ENCODE results near the gene CCDC82. TPM values are rescaled to one million over a fixed set of nuclear protein-coding genes. Genes with fewer than 3 reads are reported as not detected.

Gene CCDC82
- total and polyA plus RNA-seq, 4 donors: 29.3 to 39.0 (median 38.1) TPM

DNA sequence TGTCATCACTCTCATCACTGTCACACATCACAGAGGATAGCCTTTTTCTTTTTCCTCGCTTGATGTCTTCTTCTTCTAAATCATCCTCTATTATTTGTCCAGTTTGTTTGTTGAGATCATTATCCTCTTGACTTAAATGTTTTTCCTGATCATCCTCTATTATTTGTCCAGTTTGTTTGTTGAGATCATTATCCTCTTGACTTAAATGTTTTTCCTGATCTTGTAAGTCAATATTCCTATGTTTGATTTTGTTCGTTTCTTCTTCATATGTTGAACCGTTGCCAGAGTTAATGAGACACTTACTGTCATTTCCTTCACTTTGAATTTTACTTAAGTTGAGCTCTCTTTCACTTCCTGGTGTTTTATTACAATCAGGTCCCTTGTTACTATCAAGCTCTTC lies 5.6 kb downstream of the CCDC82 start:
- ATAC-seq (ENCODE audit: low FRiP score) (no peak), DNase-seq (no peak)
- no peaks in the 10 kb centered on the region for H3K4me1 ChIP-seq (ENCODE audit: control insufficient read depth in 1 of 2, insufficient read depth in 2 of 2, low read length in 2 of 2)
- no peaks in the 10 kb centered on the region for H3K27me3 ChIP-seq (ENCODE audit: control insufficient read depth in 1 of 2, insufficient read depth in 2 of 2, low read length in 1 of 2)
- no peaks in the 10 kb centered on the region for H3K36me3 ChIP-seq (ENCODE audit: control insufficient read depth in 1 of 2, insufficient read depth in 2 of 2, low read length in 1 of 2)
- intact Hi-C loops (cut with DNase I): loop anchor here in 1 of 2 donors (10.0 kb wide), 1 partner anchor 539 kb away; no protein-coding TSS in a partner anchor
- H3K9me3 ChIP-seq (ENCODE audit: control insufficient read depth, low read length): no peaks in the 10 kb centered on the region
- 69 to 82% methylated on average over 3 of the region's 3 CpGs for WGBS, 2 donors
- H3K27ac ChIP-seq (ENCODE audit: low read depth in 1 of 2, low read length in 2 of 2): no peak overlapping the region
- H3K4me3 ChIP-seq (ENCODE audit: low read length in 2 of 2): no peak overlapping the region

DNA sequence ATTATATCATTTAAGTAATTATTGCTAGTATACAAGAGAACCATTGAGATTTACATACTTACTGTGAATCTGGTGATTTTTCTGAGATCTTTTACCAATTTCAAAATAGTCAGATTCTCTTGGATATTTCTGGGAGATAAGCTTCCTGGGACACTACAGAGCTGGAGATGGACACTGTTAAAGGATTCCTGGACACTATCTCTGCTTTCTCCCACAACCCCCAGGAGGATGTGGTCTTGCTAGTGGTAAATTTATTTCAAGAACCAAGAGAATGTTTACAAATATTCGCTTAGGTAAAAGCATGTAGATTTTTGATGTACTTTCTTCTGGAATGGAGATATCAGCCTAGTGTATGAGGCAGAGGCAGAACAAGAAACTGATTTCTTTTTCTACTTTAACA lies 12.9 kb downstream of the CCDC82 start:
- H3K9me3 ChIP-seq (ENCODE audit: control insufficient read depth, low read length): no peaks in the 10 kb centered on the region
- H3K36me3 ChIP-seq (ENCODE audit: control insufficient read depth in 1 of 2, insufficient read depth in 2 of 2, low read length in 1 of 2): no peaks in the 10 kb centered on the region
- no peak overlapping the region for H3K27ac ChIP-seq (ENCODE audit: low read depth in 1 of 2, low read length in 2 of 2)
- H3K4me3 ChIP-seq (ENCODE audit: low read length in 2 of 2): no peak overlapping the region
- whole genome bisulfite sequencing, 2 donors: 85 to 88% methylated on average over 1 of the region's 1 CpG
- no peak for DNase-seq
- intact Hi-C loops (cut with DNase I): no loop called here
- H3K27me3 ChIP-seq (ENCODE audit: control insufficient read depth in 1 of 2, insufficient read depth in 2 of 2, low read length in 1 of 2): no peaks in the 10 kb centered on the region
- no peak for ATAC-seq (ENCODE audit: low FRiP score)
- H3K4me1 ChIP-seq (ENCODE audit: control insufficient read depth in 1 of 2, insufficient read depth in 2 of 2, low read length in 2 of 2): no peaks in the 10 kb centered on the region

DNA sequence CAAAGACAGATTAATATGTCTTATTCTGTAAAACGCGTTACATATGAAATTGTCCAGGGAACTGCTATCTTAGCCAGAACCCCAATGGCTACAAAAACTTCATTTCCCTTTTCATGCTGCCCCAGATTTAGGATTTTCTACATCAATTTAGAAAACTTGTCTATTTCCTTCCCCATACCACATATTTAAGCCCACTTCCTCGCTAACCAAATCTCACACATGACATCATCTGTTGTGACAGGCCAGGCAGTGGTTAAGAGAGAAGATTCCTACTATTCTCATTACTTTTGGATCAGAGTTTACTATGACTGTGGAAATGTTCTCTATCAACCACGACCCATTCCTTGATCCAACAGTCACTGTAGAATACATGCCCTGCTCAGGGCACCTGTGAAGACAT lies 15.9 kb downstream of the CCDC82 start:
- 95 to 96% methylated on average over 4 of the region's 4 CpGs for WGBS, 2 donors
- DNase-seq: no peak
- Histone ChIP-seq H3K36me3 (ENCODE audit: control insufficient read depth in 1 of 2, insufficient read depth in 2 of 2, low read length in 1 of 2) (no peaks in the 10 kb centered on the region), H3K9me3 (ENCODE audit: control insufficient read depth, low read length) (no peaks in the 10 kb centered on the region), H3K27me3 (ENCODE audit: control insufficient read depth in 1 of 2, insufficient read depth in 2 of 2, low read length in 1 of 2) (no peaks in the 10 kb centered on the region), H3K4me3 (ENCODE audit: low read length in 2 of 2) (no peak overlapping the region), H3K27ac (ENCODE audit: low read depth in 1 of 2, low read length in 2 of 2) (no peak overlapping the region), H3K4me1 (ENCODE audit: control insufficient read depth in 1 of 2, insufficient read depth in 2 of 2, low read length in 2 of 2) (no peaks in the 10 kb centered on the region)
- intact Hi-C loops (cut with DNase I): no loop called here
- no peak for ATAC-seq (ENCODE audit: low FRiP score)

DNA sequence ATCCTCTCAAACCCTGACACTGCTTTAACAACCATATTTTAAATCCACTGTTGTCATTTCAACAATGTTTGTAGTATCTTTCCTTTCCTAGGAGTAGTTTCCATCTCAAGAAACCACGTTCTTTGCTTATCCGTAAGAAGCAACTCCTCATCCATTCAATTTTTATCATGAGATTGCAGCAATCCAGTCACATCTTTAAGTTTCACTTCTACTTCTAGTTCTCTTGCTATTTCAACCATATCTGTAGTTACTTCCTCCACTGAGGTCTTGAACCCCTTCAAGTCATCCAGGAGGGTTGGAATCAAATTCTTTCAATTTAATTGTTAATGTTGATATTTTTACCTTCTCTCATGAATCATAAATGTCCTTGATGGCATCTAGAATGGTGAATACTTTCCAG lies 22.4 kb downstream of the CCDC82 start:
- Histone ChIP-seq H3K36me3 (ENCODE audit: control insufficient read depth in 1 of 2, insufficient read depth in 2 of 2, low read length in 1 of 2) (no peaks in the 10 kb centered on the region), H3K27ac (ENCODE audit: low read depth in 1 of 2, low read length in 2 of 2) (no peak overlapping the region), H3K9me3 (ENCODE audit: control insufficient read depth, low read length) (no peaks in the 10 kb centered on the region), H3K27me3 (ENCODE audit: control insufficient read depth in 1 of 2, insufficient read depth in 2 of 2, low read length in 1 of 2) (no peaks in the 10 kb centered on the region), H3K4me1 (ENCODE audit: control insufficient read depth in 1 of 2, insufficient read depth in 2 of 2, low read length in 2 of 2) (no peaks in the 10 kb centered on the region), H3K4me3 (ENCODE audit: low read length in 2 of 2) (no peak overlapping the region)
- DNase-seq (no peak), ATAC-seq (ENCODE audit: low FRiP score) (no peak)
- intact Hi-C loops (cut with DNase I): no loop called here
- 95 to 96% methylated on average over 2 of the region's 2 CpGs for WGBS, 2 donors

DNA sequence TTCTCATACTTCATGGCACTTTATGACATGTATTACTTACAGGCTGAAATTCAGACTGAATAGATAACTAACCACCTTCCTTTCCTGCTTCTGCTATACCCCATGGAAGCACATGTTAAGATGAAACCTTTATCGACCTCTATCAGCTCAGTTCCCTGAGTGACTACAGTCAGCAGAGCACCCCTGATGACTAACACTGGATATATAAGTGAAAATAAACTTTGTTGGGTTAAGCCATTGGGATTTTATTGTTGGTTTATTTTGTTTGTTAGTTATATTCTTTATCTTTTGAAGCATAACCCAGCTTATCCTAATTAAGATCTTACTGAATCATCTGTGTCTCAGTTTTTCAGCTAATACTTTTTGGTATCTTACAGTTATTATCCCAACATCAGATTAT lies 23.7 kb downstream of the CCDC82 start:
- Histone ChIP-seq H3K4me3 (ENCODE audit: low read length in 2 of 2) (no peak overlapping the region), H3K4me1 (ENCODE audit: control insufficient read depth in 1 of 2, insufficient read depth in 2 of 2, low read length in 2 of 2) (no peaks in the 10 kb centered on the region), H3K27me3 (ENCODE audit: control insufficient read depth in 1 of 2, insufficient read depth in 2 of 2, low read length in 1 of 2) (no peaks in the 10 kb centered on the region), H3K36me3 (ENCODE audit: control insufficient read depth in 1 of 2, insufficient read depth in 2 of 2, low read length in 1 of 2) (no peaks in the 10 kb centered on the region), H3K27ac (ENCODE audit: low read depth in 1 of 2, low read length in 2 of 2) (no peak overlapping the region), H3K9me3 (ENCODE audit: control insufficient read depth, low read length) (no peaks in the 10 kb centered on the region)
- ATAC-seq (ENCODE audit: low FRiP score) (no peak), DNase-seq (no peak)
- WGBS, 2 donors: 93 to 94% methylated on average over 1 of the region's 1 CpG
- intact Hi-C loops (cut with DNase I): no loop called here

DNA sequence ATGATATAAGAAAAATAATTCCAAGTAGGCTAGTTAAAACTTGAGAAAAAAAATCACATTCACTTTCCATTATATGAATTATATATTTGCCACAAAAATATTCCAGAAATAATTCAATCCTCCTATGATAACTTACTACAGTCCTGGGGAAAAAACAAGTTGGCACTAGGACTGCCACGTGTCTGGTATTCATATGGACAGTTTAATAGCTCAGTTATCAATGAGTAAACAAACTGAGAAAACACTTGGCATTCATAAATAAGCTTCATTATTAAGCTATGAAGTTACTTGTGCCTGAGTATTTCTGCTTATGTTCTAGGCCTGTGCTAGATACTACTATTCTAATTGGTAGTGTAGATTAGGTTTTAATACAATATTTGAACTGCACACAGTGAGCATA lies 24.2 kb downstream of the CCDC82 start:
- intact Hi-C loops (cut with DNase I): no loop called here
- H3K4me1 ChIP-seq (ENCODE audit: control insufficient read depth in 1 of 2, insufficient read depth in 2 of 2, low read length in 2 of 2): no peaks in the 10 kb centered on the region
- ATAC-seq (ENCODE audit: low FRiP score) (no peak), DNase-seq (no peak)
- H3K36me3 ChIP-seq (ENCODE audit: control insufficient read depth in 1 of 2, insufficient read depth in 2 of 2, low read length in 1 of 2): no peaks in the 10 kb centered on the region
- WGBS, 2 donors: 50 to 58% methylated on average over 1 of the region's 1 CpG
- no peak overlapping the region for H3K4me3 ChIP-seq (ENCODE audit: low read length in 2 of 2)
- no peaks in the 10 kb centered on the region for H3K27me3 ChIP-seq (ENCODE audit: control insufficient read depth in 1 of 2, insufficient read depth in 2 of 2, low read length in 1 of 2)
- H3K27ac ChIP-seq (ENCODE audit: low read depth in 1 of 2, low read length in 2 of 2): no peak overlapping the region
- H3K9me3 ChIP-seq (ENCODE audit: control insufficient read depth, low read length): no peaks in the 10 kb centered on the region

DNA sequence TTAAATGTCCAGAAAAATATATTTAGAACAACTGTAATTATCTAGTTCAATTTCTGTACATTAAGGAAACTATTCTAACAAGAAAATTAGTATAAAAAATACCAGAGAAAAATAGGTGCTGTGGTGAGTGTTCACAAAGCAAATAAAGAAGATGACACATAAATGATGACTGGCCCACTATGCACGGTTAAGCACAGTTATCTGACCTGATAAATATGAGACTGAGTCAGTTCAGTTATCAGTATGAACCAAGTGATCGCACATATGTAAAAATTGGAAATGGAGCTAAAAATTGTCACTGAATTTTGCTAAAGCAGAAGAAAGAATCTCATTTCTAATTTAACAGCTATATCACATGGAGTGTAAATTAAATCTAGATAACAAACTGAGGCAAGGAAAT lies 27.9 kb downstream of the CCDC82 start:
- ATAC-seq (ENCODE audit: low FRiP score) (no peak), DNase-seq (no peak)
- intact Hi-C loops (cut with DNase I): no loop called here
- peaks cover 0 to 5% of the 10 kb centered on the region in 2 donors for H3K36me3 ChIP-seq (ENCODE audit: control insufficient read depth in 1 of 2, insufficient read depth in 2 of 2, low read length in 1 of 2)
- H3K4me1 ChIP-seq (ENCODE audit: control insufficient read depth in 1 of 2, insufficient read depth in 2 of 2, low read length in 2 of 2): no peaks in the 10 kb centered on the region
- WGBS, 2 donors: 77% methylated on average over 2 of the region's 2 CpGs
- no peak overlapping the region for H3K4me3 ChIP-seq (ENCODE audit: low read length in 2 of 2)
- no peak overlapping the region for H3K27ac ChIP-seq (ENCODE audit: low read depth in 1 of 2, low read length in 2 of 2)
- H3K9me3 ChIP-seq (ENCODE audit: control insufficient read depth, low read length): no peaks in the 10 kb centered on the region
- H3K27me3 ChIP-seq (ENCODE audit: control insufficient read depth in 1 of 2, insufficient read depth in 2 of 2, low read length in 1 of 2): no peaks in the 10 kb centered on the region

DNA sequence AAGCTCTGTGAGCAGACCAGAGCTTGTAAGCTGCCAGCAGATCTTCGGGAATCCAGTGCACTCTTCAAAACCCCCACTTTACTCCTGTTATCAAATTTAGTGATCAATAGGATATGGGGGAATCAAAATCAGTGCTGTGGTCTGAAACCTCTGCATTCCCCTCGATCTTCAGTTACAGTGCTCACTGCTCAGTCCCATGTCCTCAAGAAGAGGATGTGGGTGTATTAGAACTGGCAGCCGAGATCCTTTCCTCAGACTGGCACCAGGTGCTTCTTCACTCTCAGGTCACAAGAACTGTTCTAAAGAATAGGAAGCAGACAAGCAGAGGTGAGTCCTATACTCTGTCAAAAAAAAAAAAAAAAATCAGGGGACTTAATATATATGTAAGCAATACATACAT lies 31.4 kb downstream of the CCDC82 start:
- DNase-seq: no peak
- intact Hi-C loops (cut with DNase I): no loop called here
- no peak overlapping the region for H3K4me3 ChIP-seq (ENCODE audit: low read length in 2 of 2)
- H3K27ac ChIP-seq (ENCODE audit: low read depth in 1 of 2, low read length in 2 of 2): no peak overlapping the region
- H3K27me3 ChIP-seq (ENCODE audit: control insufficient read depth in 1 of 2, insufficient read depth in 2 of 2, low read length in 1 of 2): no peaks in the 10 kb centered on the region
- H3K9me3 ChIP-seq (ENCODE audit: control insufficient read depth, low read length): no peaks in the 10 kb centered on the region
- no peaks in the 10 kb centered on the region for H3K4me1 ChIP-seq (ENCODE audit: control insufficient read depth in 1 of 2, insufficient read depth in 2 of 2, low read length in 2 of 2)
- H3K36me3 ChIP-seq (ENCODE audit: control insufficient read depth in 1 of 2, insufficient read depth in 2 of 2, low read length in 1 of 2): peaks cover 0 to 5% of the 10 kb centered on the region in 2 donors
- 90 to 91% methylated on average over 3 of the region's 3 CpGs for WGBS, 2 donors
- no peak for ATAC-seq (ENCODE audit: low FRiP score)

DNA sequence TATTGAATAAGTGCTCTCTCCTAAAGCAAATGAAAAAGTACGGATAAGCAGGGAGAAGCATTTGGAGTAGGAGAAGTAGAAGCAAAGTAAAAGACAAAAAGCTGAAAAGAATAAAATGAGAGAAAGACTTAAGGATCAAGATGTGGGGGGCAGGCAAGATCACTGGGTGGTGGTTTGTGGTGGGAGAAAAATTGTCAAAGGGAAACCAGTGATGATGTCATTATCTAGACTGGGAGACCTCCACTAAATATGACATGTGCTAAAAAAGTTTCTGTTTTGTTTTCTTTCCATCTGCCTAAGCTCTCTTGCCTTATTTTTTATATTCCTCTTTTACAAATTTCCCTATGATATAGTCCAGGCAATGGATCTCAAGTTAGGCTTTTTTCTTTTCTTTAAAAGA lies 31.9 kb downstream of the CCDC82 start:
- Histone ChIP-seq H3K36me3 (ENCODE audit: control insufficient read depth in 1 of 2, insufficient read depth in 2 of 2, low read length in 1 of 2) (peaks cover 0 to 5% of the 10 kb centered on the region in 2 donors), H3K4me3 (ENCODE audit: low read length in 2 of 2) (no peak overlapping the region), H3K27ac (ENCODE audit: low read depth in 1 of 2, low read length in 2 of 2) (no peak overlapping the region), H3K27me3 (ENCODE audit: control insufficient read depth in 1 of 2, insufficient read depth in 2 of 2, low read length in 1 of 2) (no peaks in the 10 kb centered on the region), H3K4me1 (ENCODE audit: control insufficient read depth in 1 of 2, insufficient read depth in 2 of 2, low read length in 2 of 2) (no peaks in the 10 kb centered on the region), H3K9me3 (ENCODE audit: control insufficient read depth, low read length) (no peaks in the 10 kb centered on the region)
- WGBS, 2 donors: 88 to 97% methylated on average over 1 of the region's 1 CpG
- DNase-seq (no peak), ATAC-seq (ENCODE audit: low FRiP score) (no peak)
- intact Hi-C loops (cut with DNase I): no loop called here
